ENCODE measurements around the gene TLL1.

GRCh38 chr4:166008510-166008909, 135.5 kb downstream of the TLL1 start:
- no peak for TF ChIP-seq CTCF (IDR thresholded peaks at IDR 0.05; ENCODE audit: insufficient read depth, low read length, poor library complexity, severe bottlenecking)
- no peak for TF ChIP-seq EZH2phosphoT487 (conservative IDR thresholded peaks at IDR 0.05; ENCODE audit: low read length)

Measured in SU-DHL-6 (cell line).